CD14-positive monocyte (primary cell): ENCODE data around the gene SCN5A. TPM values are rescaled to one million over a fixed set of nuclear protein-coding genes. Genes with fewer than 3 reads are reported as not detected.

Source experiments
- DNase-seq, 3 donors: peaks; one replicate each; pipeline ENCODE4 v3.0.0-alpha.2; 2011 to 2022
- H2AFZ ChIP-seq: 2 replicates; pipeline ENCODE4 v1.6.0; 2012; ENCODE audit warnings: mild to moderate bottlenecking, low read depth, low read length, inconsistent platforms; ENCODE audit not compliant: insufficient read depth, poor library complexity, severe bottlenecking
- H3K27ac ChIP-seq, 2 donors: 1 replicate in 1 of 2; 2 replicates in 1 of 2; pipeline ENCODE4 v1.5.1; 2012 to 2013; ENCODE audit warnings: low read length in 2 of 2, control low read depth in 1 of 2, inconsistent platforms in 1 of 2, low read depth in 1 of 2, mild to moderate bottlenecking in 1 of 2
- H3K27me3 ChIP-seq, 2 donors: one replicate each; pipeline versions ENCODE4 v1.6.0 to v1.6.1; 2011 to 2013; ENCODE audit warnings: low read length in 2 of 2; ENCODE audit not compliant: control insufficient read depth in 2 of 2, insufficient read depth in 2 of 2
- H3K36me3 ChIP-seq, 2 donors: replicated peaks in 1 of 2; 1 replicate in 1 of 2; 2 replicates in 1 of 2; pipeline versions ENCODE4 v1.5.1 to v1.6.1; 2012 to 2013; ENCODE audit warnings: low read length in 2 of 2, control low read depth in 1 of 2, inconsistent platforms in 1 of 2, mild to moderate bottlenecking in 1 of 2; ENCODE audit not compliant: insufficient read depth in 2 of 2, control insufficient read depth in 1 of 2
- H3K4me1 ChIP-seq, 2 donors: 1 replicate in 1 of 2; 2 replicates in 1 of 2; pipeline versions ENCODE4 v1.5.1 to v1.6.1; 2012 to 2013; ENCODE audit warnings: low read length in 2 of 2, control low read depth in 1 of 2, inconsistent platforms in 1 of 2, mild to moderate bottlenecking in 1 of 2, moderate library complexity in 1 of 2; ENCODE audit not compliant: insufficient read depth in 2 of 2, control insufficient read depth in 1 of 2
- H3K4me2 ChIP-seq: replicated peaks from 2 replicates; pipeline ENCODE3; 2012; ENCODE audit warnings: low read length, moderate library complexity, mild to moderate bottlenecking; ENCODE audit not compliant: poor library complexity, severe bottlenecking; ENCODE audit errors: extremely low read depth
- H3K4me3 ChIP-seq, 3 experiments: fragments of 200-600 bp in 1 of 3; sonication (generic) in 1 of 3; replicated peaks in 1 of 3; 1 replicate in 2 of 3; 2 replicates in 1 of 3; pipeline ENCODE4 v1.5.1; 2011 to 2013; ENCODE audit warnings: low read length in 3 of 3, mild to moderate bottlenecking in 3 of 3, control low read depth in 2 of 3, low read depth in 2 of 3, inconsistent platforms in 1 of 3, moderate library complexity in 1 of 3
- H3K79me2 ChIP-seq: 2 replicates; pipeline ENCODE4 v1.6.0; 2012; ENCODE audit warnings: mild to moderate bottlenecking, control low read depth, inconsistent platforms, low read length, moderate library complexity; ENCODE audit not compliant: insufficient read depth
- H3K9ac ChIP-seq: 2 replicates; pipeline ENCODE4 v1.6.0; 2017; ENCODE audit warnings: low read length, mild to moderate bottlenecking; ENCODE audit not compliant: insufficient read depth, poor library complexity, severe bottlenecking
- H3K9me3 ChIP-seq, 2 donors: replicated peaks in 1 of 2; 1 replicate in 1 of 2; 2 replicates in 1 of 2; pipeline versions ENCODE4 v1.5.1 to v1.6.1; 2012 to 2013; ENCODE audit warnings: low read length in 2 of 2, control low read depth in 1 of 2; ENCODE audit not compliant: control insufficient read depth in 1 of 2, insufficient read depth in 1 of 2
- H4K20me1 ChIP-seq: 2 replicates; pipeline ENCODE4 v1.6.0; 2012; ENCODE audit warnings: mild to moderate bottlenecking, low read length, control low read depth, moderate library complexity; ENCODE audit not compliant: insufficient read depth
- H3K27ac Mint-ChIP-seq, 7 donors: one replicate each; pipeline ENCODE4 v1.8.0; 2020; ENCODE audit warnings: mild to moderate bottlenecking in 7 of 7, mixed read lengths in 7 of 7, moderate library complexity in 6 of 7, inconsistent platforms in 2 of 7
- H3K27me3 Mint-ChIP-seq, 3 donors: one replicate each; pipeline ENCODE4 v1.8.0; 2021 to 2022; ENCODE audit warnings: low read depth in 3 of 3, mild to moderate bottlenecking in 3 of 3, mixed read lengths in 3 of 3, moderate library complexity in 3 of 3, inconsistent platforms in 1 of 3
- H3K36me3 Mint-ChIP-seq, 2 donors: one replicate each; pipeline ENCODE4 v1.8.0; 2020; ENCODE audit warnings: mixed read lengths in 2 of 2, inconsistent platforms in 1 of 2, mild to moderate bottlenecking in 1 of 2
- H3K4me1 Mint-ChIP-seq: one replicate; pipeline ENCODE4 v1.8.0; 2020; ENCODE audit warnings: mild to moderate bottlenecking, mixed read lengths
- H3K4me3 Mint-ChIP-seq, 2 donors: one replicate each; pipeline ENCODE4 v1.8.0; 2020; ENCODE audit warnings: mild to moderate bottlenecking in 2 of 2, mixed read lengths in 2 of 2, moderate library complexity in 1 of 2
- H3K9me3 Mint-ChIP-seq, 7 donors: one replicate each; pipeline ENCODE4 v1.8.0; 2020 to 2022; ENCODE audit warnings: mixed read lengths in 7 of 7, mild to moderate bottlenecking in 6 of 7, moderate library complexity in 6 of 7, inconsistent platforms in 2 of 7
- WGBS: methylation state at CpG from one replicate; pipeline ENCODE4 v1.1.5; 2013; ENCODE audit warnings: missing lambda C conversion rate; ENCODE audit not compliant: insufficient coverage; 5-methylcytosine and 5-hydroxymethylcytosine counted together
- intact Hi-C, 2 donors: fragments of 100-400 bp; cut with micrococcal nuclease; formaldehyde crosslinking; loops; one replicate each; pipeline versions ENCODE4 v1.15.0 to v1.15.1; 2023
- polyA plus RNA-seq, 3 donors: library from polyadenylated mRNA; depleted of rRNA in 1 of 3; unstranded in 2 of 3; stranded (reverse) in 1 of 3; fragments of 300-500 nt in 2 of 3; fragments of >200 nt in 1 of 3; fragmentation: Illumina TruSeq in 2 of 3; gene quantifications; 1 replicate in 2 of 3; 2 replicates in 1 of 3; pipeline ENCODE4 v1.2.3, GENCODE V29; 2012 to 2021
- TF ChIP-seq, protein P1 (sequence below): fragments of 200-600 bp; IDR thresholded peaks from one replicate; pipeline ENCODE4 v1.8.0; 2022; ENCODE audit warnings: antibody characterized with exemption, mild to moderate bottlenecking

Gene SCN5A
- polyA plus RNA-seq, 3 donors: not detected

DNA sequence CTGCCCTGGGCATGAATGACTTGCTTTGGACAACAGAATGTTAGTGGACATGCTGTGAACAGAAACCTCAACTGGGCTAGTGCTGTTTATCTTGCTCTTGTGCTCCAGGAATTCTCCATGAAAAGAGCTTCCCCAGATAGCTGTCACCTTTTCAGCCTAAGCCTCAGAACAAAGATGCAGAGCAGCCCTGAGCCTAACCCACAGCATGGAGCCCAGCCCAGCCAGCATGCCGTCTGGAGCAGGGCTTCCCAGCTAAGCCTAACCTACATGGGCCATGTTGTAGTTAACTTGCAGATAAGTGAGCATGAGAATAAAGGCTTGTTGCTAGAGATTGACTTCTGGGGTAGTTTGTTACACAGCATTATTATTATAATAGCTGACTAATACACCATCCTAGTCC is 48.9 kb downstream of the SCN5A start:
- H3K36me3 Mint-ChIP-seq: no peaks in the 10 kb centered on the region
- no peak overlapping the region for H3K9ac ChIP-seq
- H3K27me3 ChIP-seq: no peaks in the 10 kb centered on the region
- peaks cover 0 to 4% (median 2%) of the 10 kb centered on the region in 3 donors for H3K27me3 Mint-ChIP-seq
- TF ChIP-seq, protein P1, sequence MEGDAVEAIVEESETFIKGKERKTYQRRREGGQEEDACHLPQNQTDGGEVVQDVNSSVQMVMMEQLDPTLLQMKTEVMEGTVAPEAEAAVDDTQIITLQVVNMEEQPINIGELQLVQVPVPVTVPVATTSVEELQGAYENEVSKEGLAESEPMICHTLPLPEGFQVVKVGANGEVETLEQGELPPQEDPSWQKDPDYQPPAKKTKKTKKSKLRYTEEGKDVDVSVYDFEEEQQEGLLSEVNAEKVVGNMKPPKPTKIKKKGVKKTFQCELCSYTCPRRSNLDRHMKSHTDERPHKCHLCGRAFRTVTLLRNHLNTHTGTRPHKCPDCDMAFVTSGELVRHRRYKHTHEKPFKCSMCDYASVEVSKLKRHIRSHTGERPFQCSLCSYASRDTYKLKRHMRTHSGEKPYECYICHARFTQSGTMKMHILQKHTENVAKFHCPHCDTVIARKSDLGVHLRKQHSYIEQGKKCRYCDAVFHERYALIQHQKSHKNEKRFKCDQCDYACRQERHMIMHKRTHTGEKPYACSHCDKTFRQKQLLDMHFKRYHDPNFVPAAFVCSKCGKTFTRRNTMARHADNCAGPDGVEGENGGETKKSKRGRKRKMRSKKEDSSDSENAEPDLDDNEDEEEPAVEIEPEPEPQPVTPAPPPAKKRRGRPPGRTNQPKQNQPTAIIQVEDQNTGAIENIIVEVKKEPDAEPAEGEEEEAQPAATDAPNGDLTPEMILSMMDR: no peak
- no peak overlapping the region for H3K4me3 ChIP-seq
- H3K4me1 ChIP-seq: no peaks in the 10 kb centered on the region
- no peaks in the 10 kb centered on the region for H3K9me3 ChIP-seq
- no peaks in the 10 kb centered on the region for H3K4me1 Mint-ChIP-seq
- WGBS: no CpG with 5 or more reads among the region's 1 CpG
- intact Hi-C loops: no loop called here
- peaks cover 0 to 4% (median 0%) of the 10 kb centered on the region in 7 donors for H3K9me3 Mint-ChIP-seq
- no peaks in the 10 kb centered on the region for H3K36me3 ChIP-seq
- no peaks in the 10 kb centered on the region for H4K20me1 ChIP-seq
- DNase-seq: no peak
- no peak overlapping the region for H3K4me2 ChIP-seq
- no peaks in the 10 kb centered on the region for H3K79me2 ChIP-seq
- H3K27ac ChIP-seq: no peak overlapping the region
- H3K27ac Mint-ChIP-seq: no peak overlapping the region
- no peak overlapping the region for H3K4me3 Mint-ChIP-seq
- H2AFZ ChIP-seq: no peak overlapping the region

DNA sequence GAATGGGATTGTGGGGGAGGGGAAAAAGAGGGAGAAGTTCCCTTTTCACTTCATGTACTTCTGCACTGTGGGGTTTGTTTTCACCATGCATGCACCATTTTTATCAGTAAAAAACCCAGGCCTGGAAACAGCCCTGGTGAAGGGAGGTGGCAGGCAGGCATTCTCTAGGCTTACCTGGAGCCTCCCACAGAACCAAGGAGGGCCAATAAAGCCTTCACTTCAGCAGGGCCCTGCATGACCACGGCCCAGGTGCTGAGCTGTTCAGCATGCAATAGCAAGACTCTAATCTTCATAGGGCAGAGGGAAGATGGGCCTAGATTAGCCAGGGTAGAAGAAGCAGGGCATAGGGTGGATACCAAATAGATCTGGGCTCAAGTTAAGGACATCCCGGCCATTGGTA is 49.6 kb downstream of the SCN5A start:
- no peak overlapping the region for H3K27ac Mint-ChIP-seq
- TF ChIP-seq, protein P1: no peak
- H3K79me2 ChIP-seq: no peaks in the 10 kb centered on the region
- no peaks in the 10 kb centered on the region for H3K27me3 ChIP-seq
- H3K36me3 ChIP-seq: no peaks in the 10 kb centered on the region
- no peaks in the 10 kb centered on the region for H3K4me1 ChIP-seq
- no peak overlapping the region for H2AFZ ChIP-seq
- peaks cover 0 to 3% (median 2%) of the 10 kb centered on the region in 3 donors for H3K27me3 Mint-ChIP-seq
- no peak overlapping the region for H3K9ac ChIP-seq
- no peak overlapping the region for H3K4me3 ChIP-seq
- intact Hi-C loops: no loop called here
- H3K4me2 ChIP-seq: no peak overlapping the region
- H3K36me3 Mint-ChIP-seq: no peaks in the 10 kb centered on the region
- no peak for DNase-seq
- peaks cover 0 to 4% (median 0%) of the 10 kb centered on the region in 7 donors for H3K9me3 Mint-ChIP-seq
- no peak overlapping the region for H3K4me3 Mint-ChIP-seq
- no peaks in the 10 kb centered on the region for H3K4me1 Mint-ChIP-seq
- no peaks in the 10 kb centered on the region for H3K9me3 ChIP-seq
- 100% methylated on average over 1 of the region's 2 CpGs for WGBS
- H4K20me1 ChIP-seq: no peaks in the 10 kb centered on the region
- no peak overlapping the region for H3K27ac ChIP-seq
